HG03103 (cell line): ENCODE measurements around the gene ETAA1.

Source experiments
- ATAC-seq: cut with Tn5 transposase; IDR thresholded peaks from one replicate; pipeline ENCODE4 v1.9.1; 2021; ENCODE audit warnings: low read depth; ENCODE audit not compliant: unreplicated experiment

Gene ETAA1

DNA sequence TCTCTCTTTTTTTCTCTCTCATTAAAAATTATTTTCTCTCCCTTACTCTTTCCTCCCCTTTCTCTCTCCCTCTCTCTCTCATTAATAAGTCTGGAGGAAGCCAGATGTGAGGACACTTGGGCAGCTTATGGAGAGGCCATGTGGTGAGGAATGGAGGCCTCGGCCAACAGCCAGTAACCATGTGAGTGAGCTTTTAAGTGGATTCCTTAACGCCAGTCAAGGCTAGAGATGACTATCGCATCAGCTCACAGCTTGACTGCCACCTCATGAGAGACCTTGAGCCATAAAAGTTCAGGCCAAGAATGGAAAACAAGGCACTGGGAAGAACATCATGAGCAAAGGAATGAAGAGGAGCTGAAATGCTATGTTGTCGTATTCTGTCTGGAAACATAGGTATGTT lies 39.1 kb downstream of the ETAA1 start:
- ATAC-seq = no peak

- ATAC-seq = no peak
These were observed 40.0 kb downstream of the ETAA1 start for GRCh38 chr2:67437114-67437513.

GRCh38 chr2:67438337-67438736 lies 41.2 kb downstream of the ETAA1 start:
- no peak for ATAC-seq

- ATAC-seq = no peak
These were observed 48.6 kb downstream of the ETAA1 start for GRCh38 chr2:67445652-67446268.

DNA sequence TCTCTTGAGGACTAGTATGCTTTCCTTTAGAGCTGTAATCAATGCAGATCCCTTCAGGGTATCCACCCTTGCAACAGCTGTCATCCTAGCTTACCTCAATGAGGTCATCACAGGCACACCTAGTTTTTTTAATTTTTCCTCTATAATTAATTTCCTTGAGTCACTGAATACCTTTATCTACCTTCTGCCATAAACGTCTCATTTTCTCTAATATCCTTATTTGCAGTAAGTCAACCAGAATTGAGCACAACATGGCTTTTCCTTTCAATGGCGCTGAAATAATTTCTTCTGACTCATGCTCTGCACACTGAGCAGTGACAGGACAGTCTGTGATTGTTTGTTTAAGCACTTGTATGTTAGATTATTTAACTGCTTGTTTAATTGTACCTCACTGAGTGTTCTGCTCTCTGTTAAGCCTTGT lies 49.4 kb downstream of the ETAA1 start:
- ATAC-seq = no peak

DNA sequence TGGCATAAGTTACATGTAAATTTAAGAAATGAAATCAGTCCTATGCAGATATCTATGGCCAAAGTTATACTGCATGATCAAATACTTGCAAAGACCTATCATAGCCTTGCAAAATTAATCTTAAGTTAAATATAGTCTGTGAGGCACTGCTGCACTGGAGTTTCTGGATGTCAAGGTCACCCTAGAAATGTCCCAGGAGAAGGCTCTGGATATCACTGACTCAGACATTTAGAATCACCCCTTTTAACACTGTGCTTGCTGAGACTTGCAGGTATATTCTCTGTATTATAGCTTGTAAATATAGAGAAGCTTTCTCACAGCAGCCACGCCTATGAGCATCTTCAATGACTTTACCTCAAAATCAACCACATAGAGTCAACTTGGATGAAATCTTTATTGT lies 51.5 kb downstream of the ETAA1 start:
- no peak for ATAC-seq

DNA sequence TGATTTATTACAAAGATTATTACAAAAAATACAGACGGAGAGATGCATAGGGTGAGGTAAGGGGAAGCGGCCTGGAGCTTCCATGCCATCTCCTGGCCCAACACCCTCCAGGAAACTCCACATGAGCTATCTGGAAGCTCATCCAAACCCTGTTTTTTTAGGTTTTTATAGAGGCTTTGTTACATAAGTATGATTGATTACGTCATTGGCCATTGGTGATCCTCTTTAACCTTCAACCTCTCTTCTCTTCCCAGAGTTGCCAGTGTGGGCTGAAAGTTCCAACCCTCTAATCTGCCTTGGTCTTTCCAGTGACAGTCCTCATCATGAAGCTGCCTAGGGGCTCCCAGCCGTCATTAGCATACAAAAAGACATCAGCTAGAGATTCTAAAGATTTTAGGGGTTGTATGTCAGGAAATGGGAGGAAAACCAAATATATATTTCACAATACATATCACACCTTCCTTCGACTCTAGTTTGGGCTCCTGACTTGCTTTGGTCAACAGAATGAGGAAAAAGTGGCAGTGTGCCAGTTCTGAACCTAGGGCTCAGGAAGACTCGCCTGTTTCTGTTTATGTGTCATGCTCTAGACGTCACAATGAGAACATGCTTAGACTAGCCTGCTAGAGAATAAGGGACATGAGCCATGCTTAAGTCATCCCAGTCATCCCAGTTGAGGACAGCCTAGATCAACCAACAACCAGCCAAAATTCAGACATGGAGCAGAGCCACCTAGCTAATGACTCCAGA lies 54.1 kb downstream of the ETAA1 start:
- ATAC-seq = no peak

DNA sequence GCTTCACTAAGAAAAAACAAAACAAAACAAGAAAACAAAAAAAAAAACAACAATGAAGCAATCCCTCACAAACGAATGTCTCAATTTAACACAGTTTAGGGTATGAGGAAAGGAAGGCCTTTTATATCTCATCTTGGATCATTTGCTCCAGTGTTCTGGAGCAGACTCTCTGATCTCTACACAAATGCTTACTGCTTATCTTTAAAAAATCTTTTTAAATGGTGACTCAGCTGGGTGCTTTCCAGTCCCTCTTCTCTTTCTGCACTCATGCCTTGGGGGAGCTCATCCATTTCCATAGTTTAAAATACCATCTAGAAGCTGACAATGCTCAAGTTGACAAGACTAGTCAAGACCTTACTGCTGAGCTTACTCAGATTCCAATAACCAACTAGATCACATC lies 56.2 kb downstream of the ETAA1 start:
- no peak for ATAC-seq

DNA sequence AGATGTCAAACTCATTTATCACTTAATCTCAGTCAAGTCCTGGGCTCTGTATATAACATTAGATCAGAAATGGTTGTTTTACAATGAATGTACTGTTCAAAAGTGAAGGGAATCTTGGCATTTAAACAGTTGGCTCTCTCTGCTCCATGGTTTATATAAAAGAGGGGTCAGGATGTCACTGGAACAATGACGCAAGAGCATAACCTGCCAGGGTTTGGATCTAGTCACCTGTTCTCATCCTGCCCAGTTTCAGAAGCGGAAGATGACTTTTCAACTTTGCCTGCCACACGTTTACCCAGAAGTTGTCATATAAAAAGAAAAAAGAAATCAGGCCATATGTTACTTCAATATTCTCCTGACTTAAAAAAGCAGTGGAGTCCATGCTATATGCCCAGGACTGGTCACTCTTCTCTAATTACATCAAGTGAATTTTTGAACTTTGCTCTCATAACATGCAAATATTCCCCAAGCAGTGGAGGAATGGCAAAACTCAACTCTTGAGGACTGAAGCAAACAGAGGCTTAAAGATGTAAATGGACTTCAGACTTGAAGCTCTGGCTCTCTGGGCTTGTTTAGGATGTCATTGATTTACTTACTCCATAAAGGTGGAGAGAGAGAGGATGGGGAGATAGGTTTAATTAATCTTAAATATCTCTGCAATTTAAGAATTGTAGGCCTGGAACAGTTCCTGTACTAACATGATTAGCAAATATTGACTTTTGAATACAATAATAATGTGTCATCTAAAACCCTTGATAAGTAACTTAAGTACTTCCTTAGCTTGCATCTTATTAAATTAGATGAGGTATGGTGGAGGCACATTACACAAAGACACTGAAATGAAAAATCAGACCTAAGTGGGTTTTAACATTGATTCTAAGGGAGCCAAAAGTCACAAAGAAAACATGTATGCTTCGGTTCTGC lies 58.3 kb downstream of the ETAA1 start:
- no peak for ATAC-seq

GRCh38 chr2:67456428-67456827 lies 59.3 kb downstream of the ETAA1 start:
- ATAC-seq = no peak

DNA sequence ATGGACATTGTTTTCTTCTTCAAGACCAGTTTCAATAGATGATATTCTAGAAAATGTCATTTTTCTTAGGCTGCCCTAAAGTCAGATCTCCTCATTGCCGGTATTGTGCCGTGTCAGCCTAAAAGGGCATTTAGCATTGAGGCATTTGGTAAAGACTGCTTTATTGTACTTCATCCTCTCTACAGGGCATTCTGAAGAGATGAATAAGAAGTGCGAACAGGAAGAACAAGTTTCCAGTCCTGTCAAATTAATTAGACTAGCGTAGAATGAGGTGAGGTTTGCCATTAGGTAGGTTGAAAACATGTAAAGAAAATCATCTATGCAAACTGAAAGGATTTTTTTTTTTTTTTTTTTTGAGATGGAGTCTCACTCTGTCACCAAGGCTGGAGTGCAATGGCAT lies 60.6 kb downstream of the ETAA1 start:
- no peak for ATAC-seq

DNA sequence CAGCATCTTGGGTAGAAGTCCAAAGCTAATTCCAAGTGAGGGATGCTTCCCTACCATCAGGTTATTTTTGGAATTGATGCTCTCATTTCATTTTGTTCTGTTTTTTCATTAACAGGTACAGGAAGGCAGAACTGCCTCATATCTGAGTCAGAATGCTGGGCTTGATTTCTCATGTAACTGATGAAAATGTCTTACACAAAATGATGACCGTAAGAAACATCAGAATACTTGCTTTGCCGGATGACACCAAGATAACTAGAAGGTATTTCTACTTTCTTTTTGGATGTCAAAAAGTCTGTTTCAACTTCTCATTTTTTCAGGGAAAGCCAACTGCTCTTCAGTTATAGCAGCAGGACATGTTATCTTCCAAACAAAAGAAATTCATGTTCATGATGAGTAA lies 62.6 kb downstream of the ETAA1 start:
- ATAC-seq = no peak
